Epithelial cell of esophagus (primary cell): ENCODE data around the gene PKHD1.
"Not testable (repeated sequence)": the region's sequence is repeated elsewhere in the genome, so short reads cannot be mapped to it uniquely, and the experiment has no call there.

ENCODE experiments used
- DNase-seq: peaks from one replicate; pipeline ENCODE4 v3.0.0; 2010; ENCODE audit warnings: low read depth
- H3K4me3 ChIP-seq: 2 replicates; pipeline ENCODE4 v1.5.1; 2011; ENCODE audit warnings: mild to moderate bottlenecking, low read length, control low read depth
- CTCF ChIP-seq: IDR thresholded peaks from 2 replicates; pipeline ENCODE4 v1.5.1; 2011; ENCODE audit warnings: low read depth, mild to moderate bottlenecking, low read length, control low read depth, inconsistent platforms; ENCODE audit not compliant: insufficient read depth; ENCODE audit errors: missing control alignments

Gene PKHD1

GRCh38 chr6:51986864-51987263 lies 100.5 kb downstream of the PKHD1 start:
- H3K4me3 ChIP-seq, result no peak overlapping the region
- no peak for TF ChIP-seq CTCF
- DNase-seq, result no peak

GRCh38 chr6:51983564-51983963 lies 103.8 kb downstream of the PKHD1 start:
- no peak for DNase-seq
- no peak for TF ChIP-seq CTCF
- H3K4me3 ChIP-seq, result no peak overlapping the region

- not testable (repeated sequence) for H3K4me3 ChIP-seq, DNase-seq
Measured at GRCh38 chr6:51982695-51983094, 104.7 kb downstream of the PKHD1 start.

- no peak for TF ChIP-seq CTCF
- H3K4me3 ChIP-seq, result no peak overlapping the region
- no peak for DNase-seq
Measured at GRCh38 chr6:51976374-51976773, 111.0 kb downstream of the PKHD1 start.

GRCh38 chr6:51972659-51973058 lies 114.8 kb downstream of the PKHD1 start:
- no peak for TF ChIP-seq CTCF
- DNase-seq, result no peak
- H3K4me3 ChIP-seq, result no peak overlapping the region

GRCh38 chr6:51968265-51968664 lies 119.1 kb downstream of the PKHD1 start:
- DNase-seq, result no peak
- no peak for TF ChIP-seq CTCF
- no peak overlapping the region for H3K4me3 ChIP-seq

GRCh38 chr6:51965222-51965801 lies 122.1 kb downstream of the PKHD1 start:
- no peak overlapping the region for H3K4me3 ChIP-seq
- DNase-seq, result no peak
- TF ChIP-seq CTCF, result no peak
